HG02981 (cell line): ENCODE measurements around the gene HIRA.
A peak's percentile ranks its signal among the peaks of the same experiment; 100 is the strongest.
"Not testable (repeated sequence)": the region's sequence is repeated elsewhere in the genome, so short reads cannot be mapped to it uniquely, and the experiment has no call there.

Source experiments
- ATAC-seq: cut with Tn5 transposase; IDR thresholded peaks from one replicate; pipeline ENCODE4 v1.9.1; 2021; ENCODE audit warnings: mild to moderate bottlenecking, moderate library complexity; ENCODE audit not compliant: unreplicated experiment

Gene HIRA

DNA sequence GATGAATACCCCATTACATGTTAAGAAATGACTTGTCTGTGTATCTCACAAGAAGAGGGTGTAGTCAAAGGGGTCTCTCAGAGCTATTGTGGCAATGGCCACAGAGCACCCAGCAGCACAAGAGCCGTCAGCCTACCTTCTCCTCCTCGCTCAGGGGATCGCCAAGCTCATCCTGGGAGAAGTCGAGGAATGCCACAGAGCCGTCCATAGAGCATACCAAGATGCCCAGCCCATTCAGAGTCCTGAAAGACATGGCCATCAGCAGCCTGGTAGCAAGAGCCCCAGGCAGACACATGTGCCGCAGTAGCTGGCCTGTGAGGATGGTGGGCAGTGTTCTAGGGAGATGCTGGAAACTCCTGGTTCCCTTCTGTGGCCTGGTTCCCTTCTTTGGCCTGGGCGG, 44.0 kb downstream of the HIRA start:
- ATAC-seq, result no peak

DNA sequence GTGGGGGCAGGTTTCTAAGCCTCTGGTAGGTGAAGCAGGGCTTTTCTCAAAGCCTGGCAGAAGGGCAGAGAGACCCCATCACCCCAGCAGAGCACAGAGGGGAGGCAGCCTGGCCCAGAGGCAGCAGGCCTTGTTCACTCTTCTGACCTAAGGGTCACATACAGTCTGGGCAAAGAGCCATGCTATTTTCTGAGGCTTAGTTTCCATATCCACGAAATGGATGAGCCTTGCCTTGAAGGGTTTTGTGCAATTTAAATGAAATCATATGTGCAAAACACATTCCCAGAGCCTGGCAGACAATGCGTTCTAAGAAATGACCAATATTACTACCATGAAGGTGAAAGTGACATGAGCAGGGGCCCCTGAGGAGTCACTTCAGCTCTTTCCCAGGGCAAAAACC, 44.5 kb downstream of the HIRA start:
- no peak for ATAC-seq

DNA sequence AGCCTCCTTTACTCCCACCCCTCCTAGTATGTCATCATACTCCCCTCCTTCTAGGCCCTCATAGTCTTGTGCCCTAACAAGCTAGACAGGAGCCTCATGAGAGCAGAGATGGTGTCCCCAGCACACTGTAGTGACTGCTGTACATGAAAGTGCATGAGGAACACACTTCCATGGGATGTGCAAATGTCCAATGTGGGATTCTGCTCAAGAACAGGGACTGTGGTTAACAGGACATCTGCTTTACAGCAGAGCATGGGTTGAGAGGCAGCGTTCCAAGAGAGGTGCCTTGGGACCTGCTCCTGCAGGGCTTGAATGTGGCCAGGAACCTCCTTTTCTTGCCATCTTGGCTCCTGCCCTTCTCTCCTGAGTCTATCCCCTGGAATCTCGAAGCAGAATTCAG, 45.3 kb downstream of the HIRA start:
- no peak for ATAC-seq

DNA sequence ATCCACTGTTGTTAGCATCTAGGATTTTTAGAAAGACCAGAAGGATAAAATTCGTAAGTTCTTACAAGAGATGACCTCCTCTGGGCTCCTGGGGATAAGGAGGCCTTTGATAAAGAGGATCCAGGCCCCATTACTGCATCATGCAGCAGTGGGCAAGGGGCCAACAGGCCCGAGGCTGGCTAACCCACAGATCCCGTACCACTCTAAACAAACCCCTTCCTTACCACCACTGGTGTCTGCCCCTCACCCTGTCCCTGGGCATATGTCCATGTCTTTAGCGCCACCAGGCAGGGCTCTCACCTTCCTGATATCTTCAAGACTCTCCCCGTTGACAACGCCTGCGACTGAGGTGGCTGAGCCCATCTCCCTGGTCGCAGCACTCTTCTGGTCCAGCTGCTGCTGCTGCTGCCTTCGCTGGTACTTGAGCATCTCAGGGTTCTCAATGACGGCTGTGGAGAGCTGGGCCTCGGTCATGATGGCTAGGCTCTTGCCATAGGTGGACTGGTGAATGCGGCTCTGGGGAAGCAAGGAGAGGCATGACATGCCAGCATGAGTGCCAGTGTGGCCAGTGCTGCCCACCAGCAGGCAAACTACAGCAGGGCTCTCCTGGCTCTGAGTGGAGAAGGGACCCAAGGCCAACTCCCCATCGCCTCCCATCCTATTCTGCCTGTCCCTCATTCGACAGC, 46.2 kb downstream of the HIRA start:
- no peak for ATAC-seq

DNA sequence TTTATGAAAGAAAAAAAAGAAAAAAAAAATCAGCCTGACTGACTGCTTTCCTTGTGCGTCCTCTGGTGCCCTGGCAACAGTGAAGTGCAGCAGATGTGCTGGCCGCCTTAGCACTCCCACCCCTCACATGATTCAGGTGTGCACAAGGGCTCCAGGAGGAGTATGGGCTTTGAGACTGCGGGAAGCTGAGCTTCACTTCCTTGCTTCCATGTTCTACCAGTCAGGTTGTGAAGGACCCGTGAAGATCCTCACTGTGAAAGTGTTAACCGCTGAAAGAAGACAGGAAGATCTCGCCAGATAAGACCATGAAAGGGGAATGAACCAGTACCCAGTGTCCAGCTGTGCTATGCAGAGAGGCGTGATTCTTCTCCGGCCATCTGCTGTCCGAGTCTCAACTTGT, 48.2 kb downstream of the HIRA start:
- ATAC-seq, result no peak

DNA sequence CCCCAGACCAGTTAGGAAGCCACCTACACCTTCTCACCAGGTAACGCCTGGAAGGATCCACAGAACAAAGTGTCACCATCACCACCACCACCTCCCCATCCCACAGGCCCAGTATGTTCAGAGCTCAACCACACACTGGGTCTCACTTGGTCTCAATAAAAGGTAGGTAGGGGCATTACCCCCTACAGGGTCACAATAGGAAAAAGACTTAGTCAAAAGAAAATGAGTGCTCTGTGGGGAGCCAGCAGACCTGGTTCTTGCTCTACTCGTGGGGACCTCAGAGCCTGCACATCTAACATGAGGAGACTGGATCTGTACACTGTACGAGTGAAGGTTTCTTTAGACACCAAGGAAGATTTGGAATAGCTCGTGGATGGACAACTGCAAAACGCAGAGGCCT, 49.3 kb downstream of the HIRA start:
- no peak for ATAC-seq

DNA sequence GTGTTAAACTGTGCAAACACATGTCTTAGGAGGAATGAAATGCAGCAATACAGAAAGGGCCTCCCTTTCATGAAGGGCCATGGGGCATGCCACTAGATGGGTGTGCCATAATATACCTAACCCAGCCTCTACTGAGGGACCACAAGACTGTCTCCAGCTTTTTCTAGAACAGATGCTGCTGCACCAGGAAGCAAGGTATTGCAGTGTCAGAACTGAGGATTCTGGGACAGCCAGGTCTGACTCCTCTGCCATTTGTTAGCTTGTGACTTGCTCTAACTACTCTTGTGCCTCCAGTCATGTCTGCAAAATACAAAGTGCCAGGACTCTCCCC, 53.2 kb downstream of the HIRA start:
- no peak for ATAC-seq

DNA sequence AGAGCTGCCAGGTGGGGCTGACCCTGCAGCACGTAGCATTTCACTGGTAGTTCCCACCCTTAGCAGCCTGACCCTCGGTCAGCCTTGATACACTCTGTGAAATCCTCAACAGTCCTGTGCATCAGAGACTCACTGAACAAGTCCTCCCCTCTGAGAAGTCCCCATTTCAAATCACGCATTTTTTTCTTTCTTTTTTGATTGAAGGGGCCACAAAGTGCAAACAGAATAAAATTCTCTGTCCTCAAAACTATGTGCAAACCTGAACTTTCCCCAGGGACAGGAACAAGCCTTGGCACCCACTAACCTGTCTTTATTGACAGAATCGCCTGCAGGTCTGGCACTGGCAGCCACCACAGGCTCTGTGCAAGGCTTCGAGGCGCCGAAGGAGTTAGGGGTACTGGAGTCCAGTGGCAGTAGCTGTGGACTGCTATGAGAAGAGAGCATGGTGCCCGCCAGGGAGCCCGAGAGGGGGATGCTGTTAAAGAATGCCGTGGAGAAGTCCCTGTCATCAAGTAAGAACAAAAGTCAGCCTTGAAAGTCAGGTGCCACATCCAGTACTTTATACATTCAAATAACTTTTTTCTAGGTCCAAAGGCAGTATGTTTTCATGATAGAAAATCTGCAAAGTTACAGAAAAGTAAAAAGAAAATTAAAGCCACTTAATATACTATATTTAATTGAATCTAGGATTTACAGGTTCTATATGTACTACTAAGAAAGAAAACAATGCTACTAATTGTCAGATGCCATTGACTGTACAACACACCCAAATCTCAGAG, 53.8 kb downstream of the HIRA start:
- ATAC-seq, result no peak

DNA sequence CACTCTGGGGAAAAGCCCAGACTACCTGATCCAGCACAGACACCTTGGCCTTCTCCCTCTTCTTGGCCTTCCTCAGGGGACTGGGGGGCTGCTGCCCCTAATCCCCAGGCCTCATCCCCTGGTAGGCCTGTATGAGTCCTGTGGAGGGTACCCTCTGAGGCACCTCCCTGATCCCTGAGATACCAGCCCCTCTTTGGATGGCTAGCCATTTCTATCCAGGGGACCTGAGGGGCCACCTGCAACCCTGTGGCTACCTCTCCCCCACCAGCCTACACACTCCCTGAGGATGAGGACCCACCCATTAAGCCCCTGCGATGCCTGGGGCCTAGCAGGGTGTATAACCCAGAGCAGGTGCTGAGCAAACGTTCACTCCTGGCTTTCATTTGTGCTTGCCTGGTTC, 54.6 kb downstream of the HIRA start:
- ATAC-seq, result no peak

DNA sequence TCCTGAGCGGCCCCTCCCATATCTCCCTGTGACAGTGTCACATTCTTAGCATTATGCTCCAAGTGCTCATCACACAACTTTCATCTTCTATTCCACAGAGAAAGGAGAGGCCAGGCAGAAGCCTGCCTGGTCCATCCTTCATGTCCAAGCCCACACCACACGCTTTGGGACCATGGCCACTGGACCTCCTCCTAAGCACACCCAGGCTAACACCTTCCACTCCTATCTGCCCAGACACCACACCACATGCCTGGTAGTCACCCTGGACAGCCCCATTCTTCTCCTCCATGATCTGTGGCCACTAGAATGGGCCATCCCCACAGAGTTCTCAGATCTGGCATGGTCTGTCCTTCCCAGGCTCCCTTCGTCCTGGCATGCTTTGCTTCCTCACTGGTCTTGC, 55.3 kb downstream of the HIRA start:
- no peak for ATAC-seq

DNA sequence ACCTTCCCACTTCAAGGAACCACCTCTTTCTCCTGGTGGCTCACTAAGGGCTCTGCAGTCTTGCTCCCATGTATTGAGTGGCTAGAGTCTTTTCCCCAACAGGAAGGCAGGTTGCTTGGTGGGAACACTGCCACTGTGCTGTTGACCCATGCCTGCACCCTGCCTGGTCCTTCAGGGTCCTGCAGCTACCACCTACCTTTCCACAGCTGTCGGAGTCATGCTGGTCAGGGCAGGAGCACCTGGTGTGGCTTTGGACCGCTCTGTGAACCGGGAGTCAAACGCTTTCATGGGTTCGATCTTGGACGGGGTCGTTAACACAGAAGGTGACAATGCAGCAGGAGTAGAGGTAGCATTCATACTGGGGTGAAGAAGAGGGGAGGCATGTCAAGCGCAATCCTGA, 56.1 kb downstream of the HIRA start:
- ATAC-seq, result no peak

DNA sequence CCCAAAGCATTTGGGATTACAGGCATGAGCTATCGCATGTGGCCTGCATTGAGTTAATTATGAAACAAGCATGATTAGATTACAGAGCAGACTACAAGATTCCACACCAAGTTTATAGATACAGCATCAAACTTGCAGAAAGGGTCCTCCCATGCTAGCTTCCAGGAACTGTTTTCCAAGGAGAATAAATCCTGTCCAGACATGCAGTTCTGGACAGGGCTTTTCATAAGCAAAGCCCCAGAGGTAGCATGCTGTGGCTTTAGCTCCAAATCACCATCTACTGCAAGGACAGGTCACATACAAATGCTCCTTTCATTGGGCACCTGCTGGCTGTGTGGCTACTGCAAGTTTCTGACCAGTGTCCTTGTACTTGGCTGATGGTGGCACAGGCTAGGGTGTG, 57.1 kb downstream of the HIRA start:
- no peak for ATAC-seq

DNA sequence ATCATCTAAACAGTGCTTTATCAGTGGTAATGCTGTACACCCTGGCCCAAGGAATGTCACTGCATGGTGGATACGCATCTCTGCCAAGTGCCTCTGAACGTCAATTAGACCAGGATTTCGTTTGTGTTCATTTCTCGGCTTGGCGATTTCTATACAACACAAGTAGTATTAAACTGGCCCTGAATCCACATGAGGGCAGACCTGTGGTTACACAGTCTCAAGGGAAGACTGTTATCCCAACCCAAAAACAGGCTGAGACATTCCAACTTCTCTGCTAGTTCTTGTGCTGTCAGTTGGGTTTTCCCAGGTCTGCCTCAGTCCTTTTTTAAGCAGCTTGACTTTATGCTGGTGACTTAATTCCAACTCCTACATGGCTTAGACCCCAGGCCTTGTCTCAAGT, 58.1 kb downstream of the HIRA start:
- ATAC-seq, result no peak

DNA sequence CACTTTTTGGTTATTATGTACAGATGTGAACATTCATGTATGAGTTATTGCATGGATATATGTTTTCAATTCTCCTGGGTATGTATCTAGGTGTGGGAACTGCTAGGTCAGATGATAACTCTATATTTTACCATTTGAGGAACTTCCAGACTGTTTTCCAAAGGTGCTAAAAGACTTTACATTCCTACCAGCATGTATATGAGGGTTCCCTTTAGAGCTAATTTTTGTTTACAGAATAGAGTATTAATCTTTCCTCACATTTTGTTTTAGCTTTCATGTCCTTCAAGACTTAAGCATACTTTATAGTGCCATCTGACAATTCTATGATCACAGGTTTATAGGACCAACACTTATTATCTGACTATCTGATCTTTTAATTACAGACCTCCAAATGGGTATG, 59.6 kb downstream of the HIRA start:
- ATAC-seq, result no peak

DNA sequence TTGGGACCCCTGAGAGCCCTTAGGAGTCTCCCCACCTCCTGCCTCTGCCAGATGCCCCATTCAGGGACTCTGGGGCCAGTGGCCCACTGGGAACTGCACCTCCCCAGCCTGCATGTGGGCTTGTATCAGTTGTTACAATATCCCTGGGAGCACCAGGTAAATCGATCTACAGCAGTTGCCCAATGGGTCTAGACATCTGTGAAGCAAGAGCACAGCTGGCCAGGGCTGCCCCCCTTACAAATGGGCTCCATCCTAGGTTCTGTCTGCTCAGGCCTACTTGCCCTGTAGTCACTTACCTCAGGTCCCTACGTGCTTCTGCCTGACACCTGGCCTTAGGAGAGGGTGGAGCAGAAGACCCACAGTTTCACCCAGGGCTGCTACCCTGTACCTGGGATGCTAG, 62.7 kb downstream of the HIRA start:
- ATAC-seq, result no peak

DNA sequence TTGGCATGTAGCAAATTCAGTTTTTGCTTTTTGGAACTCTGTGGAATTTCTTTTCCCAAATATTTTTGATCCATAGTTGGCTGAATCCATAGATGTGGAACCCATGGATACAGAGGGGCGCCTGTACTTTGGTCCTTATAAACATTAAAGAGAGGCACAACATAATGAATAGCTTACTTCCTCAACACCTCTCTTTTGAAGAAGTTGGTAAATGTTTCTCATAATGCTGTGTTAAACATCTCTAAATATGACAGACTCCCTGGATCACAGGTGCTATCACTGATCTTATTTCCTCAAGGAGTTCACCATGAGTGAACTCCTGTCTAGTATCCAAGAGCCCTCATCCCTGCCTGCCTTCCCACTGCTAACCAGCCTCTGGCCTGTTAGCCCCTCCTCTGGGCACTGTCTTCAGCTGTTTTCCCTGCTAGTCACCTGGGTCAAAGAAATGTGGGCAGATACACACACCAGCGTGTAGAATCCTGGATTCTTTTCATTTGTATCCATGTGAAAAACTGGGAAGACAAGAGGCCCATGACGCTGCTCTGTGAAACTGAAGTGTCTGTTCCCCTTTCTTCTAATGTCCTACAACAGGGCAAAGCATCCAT, 63.7 kb downstream of the HIRA start:
- ATAC-seq, result no peak

DNA sequence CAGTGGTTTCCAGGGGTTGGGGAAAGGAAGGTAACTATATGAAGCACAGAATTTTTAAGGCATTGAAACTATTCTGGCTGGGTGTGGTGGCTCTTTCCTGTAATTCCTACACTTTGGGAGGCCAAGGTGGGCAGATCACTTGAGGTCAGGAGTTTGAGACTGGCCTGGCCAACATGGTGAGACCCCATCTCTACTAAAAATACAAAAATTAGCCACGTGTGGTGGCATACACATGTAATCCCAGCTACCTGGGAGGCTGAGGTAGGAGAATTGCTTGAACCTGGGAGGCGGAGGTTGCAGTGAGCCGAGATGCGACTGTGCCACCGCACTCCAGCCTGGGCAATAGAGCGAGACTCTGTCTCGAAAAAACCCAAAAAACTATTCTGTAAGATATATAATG, 68.0 kb downstream of the HIRA start:
- ATAC-seq, result not testable (repeated sequence)

DNA sequence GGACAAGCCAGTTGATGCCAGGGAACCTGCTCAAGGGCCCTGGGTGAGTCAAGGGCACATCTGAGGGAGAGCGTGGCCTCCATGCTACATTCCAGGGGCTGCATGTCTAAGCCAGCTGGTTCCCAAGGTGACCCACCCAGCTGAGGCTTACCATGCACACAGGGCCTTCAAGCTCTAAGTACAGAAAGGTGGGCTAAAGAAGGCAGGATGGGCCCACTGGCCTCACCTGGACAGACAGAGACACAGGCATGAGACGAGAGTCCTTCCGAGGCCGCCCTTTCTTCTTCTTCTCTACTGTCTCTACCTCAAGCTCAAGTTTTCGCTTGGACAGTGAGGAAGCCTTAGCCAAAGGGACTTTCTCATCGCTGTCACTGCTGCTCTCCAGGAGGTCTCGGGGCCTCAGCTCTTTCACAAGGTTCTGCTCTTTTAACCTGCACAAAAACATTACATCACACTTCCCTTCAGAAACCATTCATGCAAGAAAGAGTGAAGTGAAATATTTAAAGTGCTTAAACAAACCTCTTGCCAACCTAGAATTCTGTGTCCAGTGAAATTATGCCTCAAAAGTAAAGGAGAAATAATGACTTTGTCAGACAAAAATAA, 69.9 kb downstream of the HIRA start:
- peak; percentile 68 for ATAC-seq

DNA sequence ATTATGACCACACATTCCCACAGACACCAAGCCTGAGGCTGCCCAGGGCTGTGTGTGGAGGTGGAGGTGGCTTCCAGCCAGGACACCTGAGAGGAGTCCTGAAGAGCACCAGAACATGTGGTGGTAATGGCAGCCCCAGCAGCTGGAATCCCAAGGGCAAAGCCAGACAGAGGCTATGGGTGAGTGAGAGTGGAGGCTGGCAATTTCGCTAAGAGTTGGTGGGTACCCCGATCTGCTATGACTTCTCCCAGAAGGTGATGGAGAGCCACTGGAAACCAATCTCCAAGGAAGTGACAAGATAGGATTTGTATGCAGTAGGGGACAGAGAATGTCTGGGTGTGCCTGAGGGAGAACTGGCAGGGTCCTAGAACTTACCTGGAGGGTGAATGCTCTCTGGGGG, 70.7 kb downstream of the HIRA start:
- no peak for ATAC-seq

DNA sequence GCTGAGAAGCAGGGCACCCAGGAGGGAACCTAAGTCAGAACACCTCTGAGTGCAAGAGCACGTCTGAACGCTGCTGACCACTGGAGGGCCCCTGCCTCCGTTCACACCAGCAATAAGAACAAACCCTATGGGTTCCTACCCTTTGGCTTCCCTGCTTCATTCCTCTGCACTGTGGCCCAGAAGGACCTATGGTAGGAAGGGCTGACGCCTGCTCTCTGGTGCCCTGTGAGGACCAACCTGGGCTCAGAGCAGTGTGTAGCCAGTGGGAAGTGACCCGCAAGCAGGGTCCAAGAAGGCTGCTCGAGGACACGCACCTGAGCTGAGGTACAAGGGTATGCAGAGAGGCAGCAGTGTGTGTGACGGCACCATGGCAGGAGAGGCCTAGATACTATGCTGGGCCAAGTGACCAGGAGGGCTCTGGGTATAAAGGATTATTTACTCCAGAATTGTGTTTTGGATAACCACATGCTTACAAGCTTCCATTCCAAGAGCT, 71.2 kb downstream of the HIRA start:
- no peak for ATAC-seq

DNA sequence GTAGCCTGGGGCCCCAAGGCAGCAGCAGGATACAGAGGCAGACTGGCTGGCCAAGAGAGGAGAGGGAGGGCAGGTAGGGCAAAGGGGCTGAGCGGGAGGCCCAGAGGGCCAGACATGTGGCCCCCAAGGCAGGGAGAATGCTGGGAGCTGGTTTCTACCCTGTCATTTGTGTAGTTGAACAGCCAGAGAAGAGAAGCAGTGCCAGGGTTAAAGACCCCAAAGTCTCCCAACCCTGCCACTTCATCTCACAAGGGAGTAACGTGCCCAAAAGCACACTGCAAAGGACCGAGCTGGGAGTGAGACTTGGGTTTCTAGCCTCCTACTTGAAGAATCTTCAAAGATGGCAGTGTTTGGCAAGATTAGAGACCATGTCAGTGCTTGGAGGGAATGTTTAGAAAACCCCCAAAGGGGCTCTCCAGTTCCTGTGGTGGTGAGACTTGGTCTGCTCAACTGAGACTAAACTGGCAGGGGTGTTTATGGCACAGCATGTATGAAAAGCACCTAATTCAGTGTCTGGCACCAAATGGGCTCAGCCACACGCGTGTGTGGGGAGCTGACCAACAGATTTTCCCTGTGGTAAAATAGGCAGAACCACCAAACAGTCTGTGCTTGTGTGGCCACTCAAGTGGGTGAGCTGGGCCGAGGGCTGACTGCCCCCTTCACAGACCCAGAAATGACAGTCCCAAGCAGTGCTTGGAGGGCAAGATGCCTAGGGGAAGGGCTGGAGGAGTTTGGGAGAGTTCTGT, 71.8 kb downstream of the HIRA start:
- no peak for ATAC-seq
